Esophagus squamous epithelium (tissue), 4 donors: ENCODE measurements around the gene CAMP.

ENCODE experiments used
- POLR2A ChIP-seq, 4 donors: fragments of 450-650 bp; IDR thresholded peaks; one replicate each; pipeline ENCODE4 v1.6.1; 2017; ENCODE audit warnings: antibody characterized with exemption in 4 of 4, mild to moderate bottlenecking in 4 of 4, moderate library complexity in 3 of 4
- TF ChIP-seq, protein P1 (sequence below), 6 experiments: fragments of 450-650 bp in 4 of 6; fragments of 200-600 bp in 2 of 6; sonication (generic) in 2 of 6; IDR thresholded peaks; one replicate each; pipeline ENCODE4 v1.5.1; 2016 to 2019; ENCODE audit warnings: antibody characterized with exemption in 6 of 6, mild to moderate bottlenecking in 4 of 6, moderate library complexity in 4 of 6

DNA sequence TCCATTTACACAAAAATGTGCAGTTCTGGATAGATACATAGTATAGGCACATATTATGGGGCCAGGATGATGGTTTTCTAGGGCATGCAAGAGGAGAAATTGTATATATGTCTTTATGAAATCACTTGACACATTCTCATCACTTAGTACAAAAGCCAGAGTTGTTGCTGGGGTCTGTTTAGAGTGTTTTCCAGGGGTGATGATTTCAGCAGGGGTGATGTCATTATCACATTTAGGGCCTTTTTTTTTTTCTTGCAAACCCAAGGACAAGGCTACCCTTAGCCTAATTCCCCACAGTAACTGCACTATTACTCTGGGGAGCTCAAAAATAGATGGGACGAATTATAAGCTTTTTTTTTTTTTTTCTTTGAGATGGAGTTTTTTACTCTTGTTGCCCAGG, 21.2 kb downstream of the CAMP start:
- TF ChIP-seq, protein P1, sequence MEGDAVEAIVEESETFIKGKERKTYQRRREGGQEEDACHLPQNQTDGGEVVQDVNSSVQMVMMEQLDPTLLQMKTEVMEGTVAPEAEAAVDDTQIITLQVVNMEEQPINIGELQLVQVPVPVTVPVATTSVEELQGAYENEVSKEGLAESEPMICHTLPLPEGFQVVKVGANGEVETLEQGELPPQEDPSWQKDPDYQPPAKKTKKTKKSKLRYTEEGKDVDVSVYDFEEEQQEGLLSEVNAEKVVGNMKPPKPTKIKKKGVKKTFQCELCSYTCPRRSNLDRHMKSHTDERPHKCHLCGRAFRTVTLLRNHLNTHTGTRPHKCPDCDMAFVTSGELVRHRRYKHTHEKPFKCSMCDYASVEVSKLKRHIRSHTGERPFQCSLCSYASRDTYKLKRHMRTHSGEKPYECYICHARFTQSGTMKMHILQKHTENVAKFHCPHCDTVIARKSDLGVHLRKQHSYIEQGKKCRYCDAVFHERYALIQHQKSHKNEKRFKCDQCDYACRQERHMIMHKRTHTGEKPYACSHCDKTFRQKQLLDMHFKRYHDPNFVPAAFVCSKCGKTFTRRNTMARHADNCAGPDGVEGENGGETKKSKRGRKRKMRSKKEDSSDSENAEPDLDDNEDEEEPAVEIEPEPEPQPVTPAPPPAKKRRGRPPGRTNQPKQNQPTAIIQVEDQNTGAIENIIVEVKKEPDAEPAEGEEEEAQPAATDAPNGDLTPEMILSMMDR (IDR thresholded peaks at IDR 0.05), result no peak
- no peak for TF ChIP-seq POLR2A (IDR thresholded peaks at IDR 0.05)
